Measurements from ENCODE around the gene E2F1. TPM values are rescaled to one million over a fixed set of nuclear protein-coding genes. Genes with fewer than 3 reads are reported as not detected.

Gene E2F1
- total and polyA plus RNA-seq, 4 donors: 4.2 to 10.9 (median 8.5) TPM

Other genes starting within 250 kb of the E2F1 start
- 1 to 10 TPM; 5.0 to 9.9 TPM for gene SNTA1, start 242.6 kb downstream of the E2F1 start, total RNA-seq
- 1 to 10 TPM; 3.7 to 8.6 TPM for gene SNTA1, start 242.6 kb downstream of the E2F1 start, polyA plus RNA-seq
- gene CBFA2T2, start 196.3 kb downstream of the E2F1 start, total RNA-seq: 10 to 100 TPM; 10.8 to 19.1 TPM
- gene CBFA2T2, start 196.3 kb downstream of the E2F1 start, polyA plus RNA-seq: 1 to 10 TPM; 5.1 to 5.6 TPM
- gene C20orf144, start 24.1 kb downstream of the E2F1 start, total RNA-seq: under 1 TPM in 1 of 2 donors, not detected in 1; 0.31 TPM
- gene C20orf144, start 24.1 kb downstream of the E2F1 start, polyA plus RNA-seq: under 1 TPM; 0.05 to 0.08 TPM
- 1 to 10 TPM in 1 of 2 donors, under 1 TPM in 1; 0.26 to 3.4 TPM for gene ACTL10, start 19.4 kb downstream of the E2F1 start, total RNA-seq
- 1 to 10 TPM; 1.3 to 3.1 TPM for gene ACTL10, start 19.4 kb downstream of the E2F1 start, polyA plus RNA-seq
- gene NECAB3, start 12.0 kb downstream of the E2F1 start, total RNA-seq: 100 to 1,000 TPM in 1 of 2 donors, 10 to 100 TPM in 1; 63.5 to 127 TPM
- gene NECAB3, start 12.0 kb downstream of the E2F1 start, polyA plus RNA-seq: 10 to 100 TPM; 21.2 to 80.8 TPM
- 10 to 100 TPM; 28.9 to 36.8 TPM for gene PXMP4, start 33.9 kb upstream of the E2F1 start, total RNA-seq
- 10 to 100 TPM; 10.2 to 24.7 TPM for gene PXMP4, start 33.9 kb upstream of the E2F1 start, polyA plus RNA-seq
- 1 to 10 TPM; 2.1 to 3.9 TPM for gene ZNF341, start 45.6 kb upstream of the E2F1 start, total RNA-seq
- 1 to 10 TPM; 3.0 to 4.3 TPM for gene ZNF341, start 45.6 kb upstream of the E2F1 start, polyA plus RNA-seq
- gene CHMP4B, start 125.0 kb upstream of the E2F1 start, total RNA-seq: 10 to 100 TPM; 91.6 to 93.6 TPM
- 100 to 1,000 TPM; 147 to 162 TPM for gene CHMP4B, start 125.0 kb upstream of the E2F1 start, polyA plus RNA-seq

All from lung (tissue), 4 donors.